ENCODE results near the gene SLAMF7. TPM values are rescaled to one million over a fixed set of nuclear protein-coding genes. Genes with fewer than 3 reads are reported as not detected.
A peak's percentile ranks its signal among the peaks of the same experiment; 100 is the strongest.

The SLAMF7 gene
- total RNA-seq, 3 donors from 2014 or later (not counting 1 experiment from before 2014, with no cell fraction given), result 191 to 301 (median 227) TPM

GRCh38 chr1:160705742-160706141 lies 33.3 kb upstream of the SLAMF7 start:
- H3K36me3 ChIP-seq (ENCODE audit: control insufficient read depth, insufficient read depth, low read length), result peaks cover 33% of the 10 kb centered on the region
- peak; percentile 23 to 37 (median 36) for ATAC-seq
- Mint-ChIP-seq H3K4me1 (peaks cover 52 to 53% of the 10 kb centered on the region in 2 donors), H3K36me3 (peaks cover 8% of the 10 kb centered on the region), H3K27me3 (ENCODE audit: low read depth in 2 of 2) (no peaks in the 10 kb centered on the region), H3K9me3 (no peaks in the 10 kb centered on the region), H3K4me3 (peak overlapping the region; percentile 63), H3K27ac (no peak overlapping the region)
- peak in 1 of 2 donors; percentile 50 for DNase-seq
- peaks cover 69% of the 10 kb centered on the region for H3K4me1 ChIP-seq (ENCODE audit: control insufficient read depth, insufficient read depth, low read length)
- H3K4me3 ChIP-seq (ENCODE audit: low read length), result no peak overlapping the region
- intact Hi-C loops (cut with micrococcal nuclease), result loop anchor here (5.0 kb wide), 1 partner anchor 68 kb away; no protein-coding TSS in a partner anchor
- no peaks in the 10 kb centered on the region for H3K27me3 ChIP-seq (ENCODE audit: control insufficient read depth, insufficient read depth, low read length)
- no peak for TF ChIP-seq CTCF (IDR thresholded peaks at IDR 0.05)
- no peaks in the 10 kb centered on the region for H3K9me3 ChIP-seq (ENCODE audit: control insufficient read depth, insufficient read depth, low read length)
- peak overlapping the region; percentile 94 for H3K27ac ChIP-seq (ENCODE audit: low read length)

- intact Hi-C loops (cut with micrococcal nuclease), result loop anchor here (5.0 kb wide), 1 partner anchor 69 kb away; no protein-coding TSS in a partner anchor
- peaks cover 28% of the 10 kb centered on the region for H3K36me3 ChIP-seq (ENCODE audit: control insufficient read depth, insufficient read depth, low read length)
- no peak for TF ChIP-seq CTCF (IDR thresholded peaks at IDR 0.05)
- ATAC-seq, result no peak
- H3K9me3 Mint-ChIP-seq, result no peaks in the 10 kb centered on the region
- no peaks in the 10 kb centered on the region for H3K27me3 Mint-ChIP-seq (ENCODE audit: low read depth in 2 of 2)
- 0% methylated on average over 2 of the region's 4 CpGs for WGBS (ENCODE audit: insufficient coverage)
- H3K4me3 Mint-ChIP-seq, result no peak overlapping the region
- peaks cover 64% of the 10 kb centered on the region for H3K4me1 ChIP-seq (ENCODE audit: control insufficient read depth, insufficient read depth, low read length)
- H3K4me1 Mint-ChIP-seq, result peaks cover 43 to 46% of the 10 kb centered on the region in 2 donors
- no peak for DNase-seq
- H3K9me3 ChIP-seq (ENCODE audit: control insufficient read depth, insufficient read depth, low read length), result no peaks in the 10 kb centered on the region
- no peak overlapping the region for H3K27ac Mint-ChIP-seq
- peak overlapping the region; percentile 30 for H3K4me3 ChIP-seq (ENCODE audit: low read length)
- peaks cover 8% of the 10 kb centered on the region for H3K36me3 Mint-ChIP-seq
- peak overlapping the region; percentile 94 for H3K27ac ChIP-seq (ENCODE audit: low read length)
- no peaks in the 10 kb centered on the region for H3K27me3 ChIP-seq (ENCODE audit: control insufficient read depth, insufficient read depth, low read length)
These were observed 32.4 kb upstream of the SLAMF7 start for GRCh38 chr1:160706526-160707235.

- H3K36me3 Mint-ChIP-seq, result peaks cover 8% of the 10 kb centered on the region
- no peaks in the 10 kb centered on the region for H3K9me3 Mint-ChIP-seq
- peaks cover 20% of the 10 kb centered on the region for H3K36me3 ChIP-seq (ENCODE audit: control insufficient read depth, insufficient read depth, low read length)
- no peaks in the 10 kb centered on the region for H3K9me3 ChIP-seq (ENCODE audit: control insufficient read depth, insufficient read depth, low read length)
- no peaks in the 10 kb centered on the region for H3K27me3 Mint-ChIP-seq (ENCODE audit: low read depth in 2 of 2)
- H3K27ac Mint-ChIP-seq, result no peak overlapping the region
- no peaks in the 10 kb centered on the region for H3K27me3 ChIP-seq (ENCODE audit: control insufficient read depth, insufficient read depth, low read length)
- 38% methylated on average over 8 of the region's 8 CpGs for WGBS (ENCODE audit: insufficient coverage)
- peaks cover 63% of the 10 kb centered on the region for H3K4me1 ChIP-seq (ENCODE audit: control insufficient read depth, insufficient read depth, low read length)
- ATAC-seq (peak; percentile 25 to 50 (median 41)), DNase-seq (peak in 1 of 2 donors; percentile 71)
- peak overlapping the region; percentile 30 for H3K4me3 ChIP-seq (ENCODE audit: low read length)
- intact Hi-C loops (cut with micrococcal nuclease), result loop anchor here (5.0 kb wide), 1 partner anchor 70 kb away; no protein-coding TSS in a partner anchor
- peaks cover 35 to 46% of the 10 kb centered on the region in 2 donors for H3K4me1 Mint-ChIP-seq
- peak overlapping the region; percentile 94 for H3K27ac ChIP-seq (ENCODE audit: low read length)
- H3K4me3 Mint-ChIP-seq, result no peak overlapping the region
- no peak for TF ChIP-seq CTCF (IDR thresholded peaks at IDR 0.05)
These were observed 31.6 kb upstream of the SLAMF7 start for GRCh38 chr1:160707236-160708064.

All from natural killer cell (primary cell).